Neural cell (in vitro differentiated cells): ENCODE results near the gene PDCD4. TPM values are rescaled to one million over a fixed set of nuclear protein-coding genes. Genes with fewer than 3 reads are reported as not detected.

ENCODE experiments used
- H2AFZ ChIP-seq: fragments of 200-600, 300-800 bp; sonication (generic), shearing (Covaris generic); 2 replicates; pipeline ENCODE4 v1.6.0; 2014; ENCODE audit warnings: low read depth, mild to moderate bottlenecking, antibody characterized with exemption, low read length, moderate library complexity
- H3F3A ChIP-seq: fragments of 200-600 bp; shearing (Covaris generic); 2 replicates; pipeline ENCODE4 v1.6.1; 2016; ENCODE audit warnings: mild to moderate bottlenecking, moderate library complexity, mixed read lengths, antibody characterized with exemption, low read length; ENCODE audit not compliant: insufficient read depth, poor library complexity, severe bottlenecking
- H3K27ac ChIP-seq: fragments of 200-600, 300-800 bp; sonication (generic), shearing (Covaris generic); 2 replicates; pipeline ENCODE4 v1.5.1; 2014; ENCODE audit warnings: mild to moderate bottlenecking, low read length, moderate library complexity
- H3K27me3 ChIP-seq: fragments of 300-800, 200-600 bp; sonication (generic), shearing (Covaris generic); 2 replicates; pipeline ENCODE4 v1.6.0; 2014; ENCODE audit warnings: mild to moderate bottlenecking, low read depth, low read length, moderate library complexity; ENCODE audit not compliant: insufficient read depth
- H3K36me3 ChIP-seq: fragments of 300-800, 200-600 bp; sonication (generic), shearing (Covaris generic); 2 replicates; pipeline ENCODE4 v1.5.1; 2014; ENCODE audit warnings: mild to moderate bottlenecking, antibody characterized with exemption, low read length, moderate library complexity; ENCODE audit not compliant: insufficient read depth
- H3K4me2 ChIP-seq: fragments of 300-800, 200-600 bp; sonication (generic), shearing (Covaris generic); 2 replicates; pipeline ENCODE4 v1.6.0; 2014; ENCODE audit warnings: mild to moderate bottlenecking, low read length
- H3K4me3 ChIP-seq: fragments of 300-800, 200-600 bp; sonication (generic), shearing (Covaris generic); 2 replicates; pipeline ENCODE4 v1.5.1; 2014; ENCODE audit warnings: mild to moderate bottlenecking, low read length, moderate library complexity
- H3K79me2 ChIP-seq: fragments of 200-600 bp; shearing (Covaris generic); replicated peaks from 2 replicates; pipeline ENCODE4 v1.6.0; 2014; ENCODE audit warnings: mild to moderate bottlenecking, low read length, moderate library complexity; ENCODE audit not compliant: insufficient read depth
- H3K9ac ChIP-seq: fragments of 300-800, 200-600 bp; sonication (generic), shearing (Covaris generic); 2 replicates; pipeline ENCODE4 v1.6.1; 2016; ENCODE audit warnings: mild to moderate bottlenecking, low read length, mixed read lengths
- H3K9me2 ChIP-seq: fragments of 200-600 bp; shearing (Covaris generic); 2 replicates; pipeline ENCODE4 v1.6.1; 2016; ENCODE audit warnings: mild to moderate bottlenecking, low read length, mixed read lengths; ENCODE audit not compliant: insufficient read depth
- H3K9me3 ChIP-seq: fragments of 200-600, 300-800 bp; sonication (generic), shearing (Covaris generic); 2 replicates; pipeline ENCODE4 v1.6.1; 2016; ENCODE audit warnings: mild to moderate bottlenecking, mixed run types, low read length, moderate library complexity, mixed read lengths
- H4K20me1 ChIP-seq: fragments of 200-600 bp; shearing (Covaris generic); 2 replicates; pipeline ENCODE4 v1.6.1; 2016; ENCODE audit warnings: mild to moderate bottlenecking, mixed run types; ENCODE audit not compliant: insufficient read depth
- EP300 ChIP-seq: fragments of 450-650 bp; conservative IDR thresholded peaks from 2 replicates; pipeline ENCODE4 v1.6.1; 2014; ENCODE audit warnings: antibody characterized with exemption, mild to moderate bottlenecking, moderate library complexity; ENCODE audit not compliant: poor library complexity, severe bottlenecking
- EZH2 ChIP-seq: fragments of 200-600, 300-800 bp; shearing (Covaris generic), sonication (generic); IDR thresholded peaks from 2 replicates; pipeline ENCODE4 v1.6.1; 2014; ENCODE audit warnings: antibody characterized with exemption, low read length, borderline replicate concordance, mild to moderate bottlenecking; ENCODE audit not compliant: insufficient read depth, poor library complexity, severe bottlenecking
- MXI1 ChIP-seq: fragments of 450-650 bp; conservative IDR thresholded peaks from 2 replicates; pipeline ENCODE4 v1.6.1; 2014; ENCODE audit warnings: antibody characterized with exemption, mild to moderate bottlenecking; ENCODE audit not compliant: poor library complexity, severe bottlenecking
- POLR2AphosphoS5 ChIP-seq: IDR thresholded peaks from 2 replicates; pipeline ENCODE4 v1.6.1; 2012
- RAD21 ChIP-seq: fragments of 450-650 bp; conservative IDR thresholded peaks from 2 replicates; pipeline ENCODE4 v1.6.1; 2014; ENCODE audit warnings: antibody characterized with exemption, mild to moderate bottlenecking, moderate library complexity
- SMC3 ChIP-seq: fragments of 450-650 bp; conservative IDR thresholded peaks from 2 replicates; pipeline ENCODE4 v1.6.1; 2014; ENCODE audit warnings: antibody characterized with exemption, mild to moderate bottlenecking, moderate library complexity; ENCODE audit not compliant: poor library complexity
- TAF1 ChIP-seq: IDR thresholded peaks from 2 replicates; pipeline ENCODE4 v1.6.1; 2012; ENCODE audit warnings: low read depth
- polyA plus RNA-seq: library from polyadenylated mRNA; depleted of rRNA; stranded (reverse); fragments of >200 nt; gene quantifications from 2 replicates; pipeline ENCODE4 v1.2.3, GENCODE V29; 2014
- TF ChIP-seq, protein P1 (sequence below): fragments of 450-650 bp; IDR thresholded peaks from 2 replicates; pipeline ENCODE4 v1.5.1; 2014; ENCODE audit warnings: antibody characterized with exemption, mild to moderate bottlenecking, moderate library complexity; ENCODE audit not compliant: poor library complexity, severe bottlenecking
- TF ChIP-seq, protein P2 (sequence below): IDR thresholded peaks from 2 replicates; pipeline ENCODE4 v1.6.1; 2012; ENCODE audit warnings: borderline replicate concordance

The PDCD4 gene
- polyA plus RNA-seq, 1 donor from 2014 or later, result 83.5 TPM

DNA sequence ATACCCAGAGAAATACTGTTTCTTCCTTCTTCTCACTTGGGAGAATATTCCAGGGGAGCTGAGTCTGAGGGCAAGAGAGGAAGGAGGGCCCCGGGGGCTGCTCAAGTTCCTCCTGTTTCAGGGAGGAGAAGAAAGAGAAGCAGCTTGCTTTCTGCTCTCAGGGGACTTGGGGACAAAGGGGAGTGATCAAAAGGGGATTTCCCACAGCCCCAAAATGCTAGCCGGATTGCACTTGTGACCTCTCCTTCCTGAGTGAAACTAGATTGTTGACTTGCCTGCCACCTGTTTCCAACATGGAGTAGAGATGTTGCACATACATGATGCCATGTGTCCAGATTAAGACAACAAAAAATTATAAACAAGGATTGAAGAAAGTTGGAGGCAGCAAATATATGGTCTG is 28.7 kb upstream of the PDCD4 start:
- no peak overlapping the region for H3K9ac ChIP-seq
- TF ChIP-seq EZH2 (no peak), MXI1 (no peak), POLR2AphosphoS5 (no peak), EP300 (no peak), TAF1 (no peak), RAD21 (no peak), SMC3 (no peak)
- TF ChIP-seq, protein P1, sequence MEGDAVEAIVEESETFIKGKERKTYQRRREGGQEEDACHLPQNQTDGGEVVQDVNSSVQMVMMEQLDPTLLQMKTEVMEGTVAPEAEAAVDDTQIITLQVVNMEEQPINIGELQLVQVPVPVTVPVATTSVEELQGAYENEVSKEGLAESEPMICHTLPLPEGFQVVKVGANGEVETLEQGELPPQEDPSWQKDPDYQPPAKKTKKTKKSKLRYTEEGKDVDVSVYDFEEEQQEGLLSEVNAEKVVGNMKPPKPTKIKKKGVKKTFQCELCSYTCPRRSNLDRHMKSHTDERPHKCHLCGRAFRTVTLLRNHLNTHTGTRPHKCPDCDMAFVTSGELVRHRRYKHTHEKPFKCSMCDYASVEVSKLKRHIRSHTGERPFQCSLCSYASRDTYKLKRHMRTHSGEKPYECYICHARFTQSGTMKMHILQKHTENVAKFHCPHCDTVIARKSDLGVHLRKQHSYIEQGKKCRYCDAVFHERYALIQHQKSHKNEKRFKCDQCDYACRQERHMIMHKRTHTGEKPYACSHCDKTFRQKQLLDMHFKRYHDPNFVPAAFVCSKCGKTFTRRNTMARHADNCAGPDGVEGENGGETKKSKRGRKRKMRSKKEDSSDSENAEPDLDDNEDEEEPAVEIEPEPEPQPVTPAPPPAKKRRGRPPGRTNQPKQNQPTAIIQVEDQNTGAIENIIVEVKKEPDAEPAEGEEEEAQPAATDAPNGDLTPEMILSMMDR, result no peak
- TF ChIP-seq, protein P2, sequence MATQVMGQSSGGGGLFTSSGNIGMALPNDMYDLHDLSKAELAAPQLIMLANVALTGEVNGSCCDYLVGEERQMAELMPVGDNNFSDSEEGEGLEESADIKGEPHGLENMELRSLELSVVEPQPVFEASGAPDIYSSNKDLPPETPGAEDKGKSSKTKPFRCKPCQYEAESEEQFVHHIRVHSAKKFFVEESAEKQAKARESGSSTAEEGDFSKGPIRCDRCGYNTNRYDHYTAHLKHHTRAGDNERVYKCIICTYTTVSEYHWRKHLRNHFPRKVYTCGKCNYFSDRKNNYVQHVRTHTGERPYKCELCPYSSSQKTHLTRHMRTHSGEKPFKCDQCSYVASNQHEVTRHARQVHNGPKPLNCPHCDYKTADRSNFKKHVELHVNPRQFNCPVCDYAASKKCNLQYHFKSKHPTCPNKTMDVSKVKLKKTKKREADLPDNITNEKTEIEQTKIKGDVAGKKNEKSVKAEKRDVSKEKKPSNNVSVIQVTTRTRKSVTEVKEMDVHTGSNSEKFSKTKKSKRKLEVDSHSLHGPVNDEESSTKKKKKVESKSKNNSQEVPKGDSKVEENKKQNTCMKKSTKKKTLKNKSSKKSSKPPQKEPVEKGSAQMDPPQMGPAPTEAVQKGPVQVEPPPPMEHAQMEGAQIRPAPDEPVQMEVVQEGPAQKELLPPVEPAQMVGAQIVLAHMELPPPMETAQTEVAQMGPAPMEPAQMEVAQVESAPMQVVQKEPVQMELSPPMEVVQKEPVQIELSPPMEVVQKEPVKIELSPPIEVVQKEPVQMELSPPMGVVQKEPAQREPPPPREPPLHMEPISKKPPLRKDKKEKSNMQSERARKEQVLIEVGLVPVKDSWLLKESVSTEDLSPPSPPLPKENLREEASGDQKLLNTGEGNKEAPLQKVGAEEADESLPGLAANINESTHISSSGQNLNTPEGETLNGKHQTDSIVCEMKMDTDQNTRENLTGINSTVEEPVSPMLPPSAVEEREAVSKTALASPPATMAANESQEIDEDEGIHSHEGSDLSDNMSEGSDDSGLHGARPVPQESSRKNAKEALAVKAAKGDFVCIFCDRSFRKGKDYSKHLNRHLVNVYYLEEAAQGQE, result no peak
- H3K79me2 ChIP-seq, result no peaks in the 10 kb centered on the region
- no peaks in the 10 kb centered on the region for H3K36me3 ChIP-seq
- no peak overlapping the region for H3K4me3 ChIP-seq
- no peaks in the 10 kb centered on the region for H3K9me2 ChIP-seq
- no peak overlapping the region for H2AFZ ChIP-seq
- no peaks in the 10 kb centered on the region for H4K20me1 ChIP-seq
- H3F3A ChIP-seq, result no peaks in the 10 kb centered on the region
- no peaks in the 10 kb centered on the region for H3K9me3 ChIP-seq
- no peaks in the 10 kb centered on the region for H3K27me3 ChIP-seq
- H3K27ac ChIP-seq, result no peak overlapping the region
- no peak overlapping the region for H3K4me2 ChIP-seq

- Histone ChIP-seq H3K79me2 (no peaks in the 10 kb centered on the region), H3K36me3 (no peaks in the 10 kb centered on the region), H4K20me1 (no peaks in the 10 kb centered on the region), H3K9me3 (no peaks in the 10 kb centered on the region), H3K4me3 (no peak overlapping the region), H3K9ac (no peak overlapping the region), H3K27ac (no peak overlapping the region), H2AFZ (no peak overlapping the region), H3K27me3 (no peaks in the 10 kb centered on the region), H3K4me2 (no peak overlapping the region), H3K9me2 (no peaks in the 10 kb centered on the region), H3F3A (no peaks in the 10 kb centered on the region)
- TF ChIP-seq EZH2, result no peak
- no peak for TF ChIP-seq SMC3
- TF ChIP-seq MXI1, result no peak
- TF ChIP-seq POLR2AphosphoS5, result no peak
- no peak for TF ChIP-seq TAF1
- TF ChIP-seq EP300, result no peak
- TF ChIP-seq, protein P1, result no peak
- TF ChIP-seq RAD21, result no peak
- TF ChIP-seq, protein P2, result no peak
These were observed 27.7 kb upstream of the PDCD4 start for GRCh38 chr10:110843796-110844616.
